Vagina (tissue), 2 donors: Measurements from ENCODE around the gene SLC16A8.

Experiments used
- POLR2A ChIP-seq, 2 donors: fragments of 450-650 bp; IDR thresholded peaks; one replicate each; pipeline ENCODE4 v1.6.1; 2017; ENCODE audit warnings: antibody characterized with exemption in 2 of 2, mild to moderate bottlenecking in 2 of 2, moderate library complexity in 2 of 2
- TF ChIP-seq, protein P1 (sequence below), 3 experiments: fragments of 450-650 bp in 2 of 3; fragments of 200-600 bp in 1 of 3; sonication (generic) in 1 of 3; IDR thresholded peaks; one replicate each; pipeline ENCODE4 v1.5.1; 2017 to 2019; ENCODE audit warnings: antibody characterized with exemption in 3 of 3, mild to moderate bottlenecking in 2 of 3, moderate library complexity in 2 of 3

DNA sequence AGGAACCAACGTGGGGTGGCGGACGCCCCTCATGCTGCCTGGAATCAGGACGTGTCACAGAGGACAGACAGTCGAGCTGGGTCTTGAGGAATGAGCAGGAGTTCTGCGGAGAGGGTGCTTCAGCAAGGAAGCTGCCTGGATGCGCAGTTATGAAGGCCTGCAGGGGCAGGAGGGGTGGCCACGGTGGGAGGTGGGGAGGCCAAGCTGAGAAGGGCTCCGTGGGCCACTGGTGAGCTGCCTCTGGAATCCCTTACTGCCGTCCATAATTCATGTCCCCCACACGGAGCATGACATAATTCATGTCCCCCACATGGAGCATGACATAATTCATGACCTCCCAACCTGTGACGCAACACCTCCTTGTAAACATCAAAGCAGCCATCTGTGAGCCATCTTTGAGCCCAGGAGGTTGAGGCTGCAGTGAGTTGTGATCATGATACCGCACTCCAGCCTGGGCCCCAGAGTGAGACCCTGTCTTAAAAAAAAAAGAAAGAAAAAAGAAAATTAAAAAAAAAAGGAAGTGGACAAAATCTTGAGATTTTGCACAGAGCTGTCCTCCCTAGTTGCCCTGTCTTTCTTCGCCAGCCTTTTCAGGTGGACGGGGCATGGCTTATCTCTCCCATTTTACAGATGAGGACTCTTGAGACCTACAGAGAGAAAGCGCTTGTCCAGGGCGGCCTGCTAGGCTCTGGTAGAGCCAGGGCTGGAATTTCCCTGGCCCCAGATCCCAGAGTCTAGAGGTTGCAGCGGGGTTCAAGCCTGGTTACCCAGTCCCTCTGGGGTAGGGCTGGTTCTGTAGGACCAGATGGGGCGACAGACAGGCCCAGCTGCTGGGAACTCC, 51.1 kb downstream of the SLC16A8 start:
- TF ChIP-seq, protein P1, sequence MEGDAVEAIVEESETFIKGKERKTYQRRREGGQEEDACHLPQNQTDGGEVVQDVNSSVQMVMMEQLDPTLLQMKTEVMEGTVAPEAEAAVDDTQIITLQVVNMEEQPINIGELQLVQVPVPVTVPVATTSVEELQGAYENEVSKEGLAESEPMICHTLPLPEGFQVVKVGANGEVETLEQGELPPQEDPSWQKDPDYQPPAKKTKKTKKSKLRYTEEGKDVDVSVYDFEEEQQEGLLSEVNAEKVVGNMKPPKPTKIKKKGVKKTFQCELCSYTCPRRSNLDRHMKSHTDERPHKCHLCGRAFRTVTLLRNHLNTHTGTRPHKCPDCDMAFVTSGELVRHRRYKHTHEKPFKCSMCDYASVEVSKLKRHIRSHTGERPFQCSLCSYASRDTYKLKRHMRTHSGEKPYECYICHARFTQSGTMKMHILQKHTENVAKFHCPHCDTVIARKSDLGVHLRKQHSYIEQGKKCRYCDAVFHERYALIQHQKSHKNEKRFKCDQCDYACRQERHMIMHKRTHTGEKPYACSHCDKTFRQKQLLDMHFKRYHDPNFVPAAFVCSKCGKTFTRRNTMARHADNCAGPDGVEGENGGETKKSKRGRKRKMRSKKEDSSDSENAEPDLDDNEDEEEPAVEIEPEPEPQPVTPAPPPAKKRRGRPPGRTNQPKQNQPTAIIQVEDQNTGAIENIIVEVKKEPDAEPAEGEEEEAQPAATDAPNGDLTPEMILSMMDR (IDR thresholded peaks at IDR 0.05), result no peak
- TF ChIP-seq POLR2A (IDR thresholded peaks at IDR 0.05), result no peak
